GM19239 (cell line): ENCODE results near the gene FBXO33.

Source experiments
- DNase-seq: peaks from one replicate; pipeline ENCODE4 v3.0.0; 2011; ENCODE audit warnings: low spot score; ENCODE audit not compliant: insufficient read length
- FAIRE-seq: peaks from 2 replicates; lab custom pipeline; 2011; peaks lifted over from hg19 to GRCh38; lab: Jason Lieb, UNC

The FBXO33 gene, protein sequence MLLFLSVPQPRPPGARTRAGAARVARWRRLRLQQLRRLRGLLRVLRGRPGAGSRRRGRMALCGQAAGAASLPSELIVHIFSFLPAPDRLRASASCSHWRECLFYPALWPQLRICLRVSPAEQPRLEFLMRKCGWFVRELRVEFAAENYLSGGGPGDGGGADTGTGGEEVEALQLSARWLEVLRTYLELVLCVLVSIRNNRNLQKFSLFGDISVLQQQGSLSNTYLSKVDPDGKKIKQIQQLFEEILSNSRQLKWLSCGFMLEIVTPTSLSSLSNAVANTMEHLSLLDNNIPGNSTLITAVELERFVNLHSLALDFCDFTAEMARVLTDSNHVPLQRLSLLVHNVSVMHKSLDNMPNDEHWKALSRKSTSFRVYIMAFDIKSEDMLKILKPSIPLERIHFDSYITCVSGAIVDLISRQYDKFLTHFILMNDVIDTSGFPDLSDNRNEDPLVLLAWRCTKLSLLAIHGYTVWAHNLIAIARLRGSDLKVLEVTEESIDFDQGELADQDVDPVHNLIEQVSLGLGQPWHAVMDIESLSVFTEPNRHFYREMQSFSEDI

DNA sequence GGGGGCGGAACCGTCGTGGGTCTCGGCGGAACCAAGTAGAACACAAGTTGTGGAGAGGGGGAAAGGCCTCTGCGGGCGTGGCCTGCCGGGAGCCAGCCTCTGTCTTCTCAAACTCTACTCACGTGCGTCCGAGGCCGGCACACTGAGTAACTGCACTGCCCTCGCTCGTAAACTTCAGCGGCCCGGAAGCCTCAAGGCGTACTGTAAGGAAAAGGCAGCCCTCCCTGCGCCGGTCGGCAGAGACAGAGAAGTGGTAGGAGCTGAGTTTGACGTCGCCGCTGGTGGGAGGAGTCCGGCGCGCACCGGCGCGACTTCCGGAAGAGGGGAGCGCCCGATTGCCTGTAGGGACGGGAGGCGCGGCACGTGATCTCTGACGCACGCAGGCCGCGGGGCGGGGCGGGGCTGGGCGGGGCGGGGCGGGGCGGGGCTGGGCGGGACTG is at the start of gene FBXO33:
TSS of gene FBXO33 (minus strand) at position 255 of the 440 bp plus-strand sequence. CDS start 271 bp downstream, outside the sequence.
- DNase-seq (peak; percentile 92), FAIRE-seq (no peak)

DNA sequence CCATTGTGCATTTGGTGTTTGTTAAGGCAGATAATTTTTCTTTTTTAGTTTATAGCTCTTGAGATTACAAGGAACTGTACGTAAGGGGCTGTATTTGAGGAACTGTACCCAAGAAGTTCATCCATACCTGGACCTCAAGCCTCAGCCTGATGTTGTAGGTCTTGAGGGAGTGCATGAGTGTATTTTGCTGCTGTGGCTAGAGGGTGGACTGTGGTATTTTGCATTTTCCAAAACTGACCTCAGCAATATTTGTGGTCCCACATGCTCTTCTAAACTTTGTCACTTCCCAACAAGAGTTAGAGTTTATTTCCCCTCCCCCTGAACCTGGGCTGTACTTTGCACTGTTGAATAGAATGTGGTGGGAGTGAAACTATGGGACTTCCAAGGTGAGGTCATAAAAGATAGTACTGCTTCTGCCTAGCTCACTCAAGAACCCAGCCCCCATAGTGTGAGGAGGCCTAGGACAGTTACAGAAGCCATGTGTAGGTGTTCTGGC is 42.2 kb upstream of the FBXO33 start:
- FAIRE-seq (no peak), DNase-seq (no peak)

DNA sequence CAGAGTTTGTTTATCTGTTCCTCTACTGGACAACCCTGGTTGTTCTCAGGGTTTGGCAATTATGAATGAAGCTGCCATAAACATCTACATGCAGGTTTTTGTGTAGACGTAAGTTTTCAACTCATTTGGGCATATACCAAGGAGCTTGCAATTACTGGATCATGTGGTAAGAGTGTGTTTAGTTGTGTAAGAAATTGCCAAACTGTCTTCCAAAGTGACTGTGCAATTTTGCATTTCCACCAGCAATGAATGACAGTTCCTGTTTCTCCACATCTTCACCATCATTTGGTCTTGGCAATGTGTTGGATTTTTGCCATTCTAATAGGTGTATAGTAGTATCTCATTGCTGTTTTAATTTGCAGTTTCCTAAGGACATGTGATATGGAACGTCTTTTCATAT is 39.8 kb upstream of the FBXO33 start:
- no peak for FAIRE-seq

DNA sequence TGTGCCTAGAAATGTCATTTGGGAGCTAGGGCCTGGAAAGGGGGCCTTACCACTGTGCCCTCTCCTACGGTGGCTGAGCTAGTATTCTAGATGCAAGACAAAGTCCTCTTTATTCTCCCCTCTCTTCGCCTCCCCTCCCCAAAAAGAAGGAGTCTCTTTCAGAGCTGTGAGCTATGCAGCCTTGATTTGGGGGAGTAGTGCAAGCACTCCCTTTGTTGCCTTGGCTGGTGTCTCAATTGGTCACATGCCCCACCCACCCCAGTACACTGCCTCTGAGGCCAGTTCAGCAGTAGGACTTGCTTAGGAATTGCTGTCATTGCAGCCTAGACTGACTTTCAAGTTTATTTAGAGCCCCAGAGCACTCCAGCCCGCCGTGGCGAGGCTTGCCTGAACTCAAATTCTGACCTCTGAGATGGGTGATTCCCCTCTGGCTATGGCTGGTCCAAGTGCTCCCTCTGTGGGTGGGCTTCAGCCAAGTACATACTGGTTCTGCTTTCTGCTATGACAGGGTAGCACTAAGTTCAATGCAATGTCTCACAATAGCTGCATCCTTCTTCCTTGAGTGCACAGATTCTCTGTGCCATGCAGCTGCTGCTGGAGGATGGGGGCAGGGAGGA is 37.0 kb upstream of the FBXO33 start:
- DNase-seq (no peak), FAIRE-seq (peak; percentile 94)

More for the DNA sequence above, 39.8 kb upstream of the FBXO33 start:
- no peak for DNase-seq

DNA sequence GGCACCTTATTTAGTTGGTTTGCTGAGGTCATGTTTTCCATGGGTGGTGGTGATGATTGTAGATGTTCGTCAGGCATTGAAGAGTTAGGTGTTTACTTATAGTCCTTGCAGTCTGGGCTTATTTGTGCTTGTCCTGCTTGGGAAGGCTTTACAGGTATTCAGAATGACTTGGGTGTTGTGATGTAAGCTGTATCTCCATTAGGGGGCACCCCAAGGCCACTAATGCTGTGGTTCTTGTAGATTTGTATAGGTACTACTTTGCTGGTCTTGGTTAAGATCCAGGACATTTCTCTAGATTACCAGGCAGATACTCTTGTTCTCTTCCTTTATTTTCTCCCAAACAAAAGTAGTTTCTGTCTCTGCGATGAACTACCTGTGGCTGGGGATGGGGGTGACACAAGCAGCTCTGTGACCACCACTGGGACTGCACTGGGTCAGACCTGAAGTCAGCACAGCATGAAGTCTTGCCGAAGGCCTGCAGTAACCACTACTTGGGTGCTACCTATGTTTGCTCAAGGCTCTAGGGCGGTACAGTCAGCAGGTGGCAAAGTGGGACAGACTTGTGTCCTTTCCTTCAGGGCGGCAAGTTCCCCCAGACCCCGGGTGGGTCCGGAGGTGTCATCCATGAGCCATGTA is 35.8 kb upstream of the FBXO33 start:
- no peak for DNase-seq
- FAIRE-seq, result peak; percentile 79

DNA sequence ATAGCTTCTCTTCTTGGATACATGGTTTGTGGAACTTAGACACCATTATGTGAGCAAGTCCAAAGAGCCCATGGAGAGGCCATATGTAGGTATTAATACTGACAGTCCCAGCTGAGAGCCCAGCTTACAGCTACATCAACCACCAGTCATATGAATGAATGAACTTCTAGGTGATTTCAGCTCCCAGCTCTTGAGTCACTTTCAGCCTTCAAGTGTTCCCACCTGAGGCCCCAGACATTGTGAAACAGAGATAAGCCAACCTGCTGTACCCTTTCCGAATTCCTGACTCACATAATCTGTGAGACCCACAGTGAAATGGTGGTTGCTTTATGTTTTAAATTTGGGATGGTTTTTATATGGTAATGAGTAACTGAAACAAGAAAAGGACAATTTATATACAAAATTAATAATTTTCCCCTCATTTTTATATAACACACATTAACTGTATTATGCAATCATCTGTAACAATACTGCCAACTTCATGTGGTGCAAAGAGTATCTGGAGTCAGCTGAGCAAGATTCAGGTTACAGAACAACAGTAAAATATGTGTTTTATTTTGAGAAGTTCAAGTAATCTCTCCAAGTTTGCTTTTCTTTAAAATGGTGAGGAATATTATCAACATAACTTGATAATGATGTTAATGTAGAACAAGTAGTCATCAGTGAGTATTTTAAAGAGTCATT is 27.7 kb upstream of the FBXO33 start:
- DNase-seq, result no peak

DNA sequence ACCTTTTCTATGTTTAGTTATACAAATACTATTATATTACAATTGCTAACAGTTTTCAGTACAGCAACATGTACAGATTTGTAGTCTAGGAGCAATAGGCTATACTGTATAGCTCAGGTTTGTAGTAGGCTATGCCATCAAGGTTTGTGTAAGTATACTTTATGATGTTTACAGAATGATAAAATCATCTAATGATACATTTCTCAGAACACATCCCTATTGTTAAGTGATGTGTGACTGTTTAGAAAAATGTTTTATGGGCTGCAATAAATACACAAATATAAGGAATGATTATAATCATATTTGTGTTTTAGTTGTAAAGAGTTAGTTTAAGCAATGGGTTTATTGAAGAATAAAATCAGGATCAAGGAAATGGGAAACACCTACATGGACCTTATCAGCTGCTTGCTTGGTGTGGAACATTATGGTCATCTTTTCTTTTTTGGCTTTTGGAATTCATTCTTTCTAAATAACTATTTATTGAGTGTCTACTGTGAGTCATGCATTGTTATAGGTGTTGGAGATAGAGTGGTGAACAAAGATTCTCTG is 24.5 kb upstream of the FBXO33 start:
- FAIRE-seq, result no peak

More for the DNA sequence above, 27.7 kb upstream of the FBXO33 start:
- FAIRE-seq, result peak; percentile 74

DNA sequence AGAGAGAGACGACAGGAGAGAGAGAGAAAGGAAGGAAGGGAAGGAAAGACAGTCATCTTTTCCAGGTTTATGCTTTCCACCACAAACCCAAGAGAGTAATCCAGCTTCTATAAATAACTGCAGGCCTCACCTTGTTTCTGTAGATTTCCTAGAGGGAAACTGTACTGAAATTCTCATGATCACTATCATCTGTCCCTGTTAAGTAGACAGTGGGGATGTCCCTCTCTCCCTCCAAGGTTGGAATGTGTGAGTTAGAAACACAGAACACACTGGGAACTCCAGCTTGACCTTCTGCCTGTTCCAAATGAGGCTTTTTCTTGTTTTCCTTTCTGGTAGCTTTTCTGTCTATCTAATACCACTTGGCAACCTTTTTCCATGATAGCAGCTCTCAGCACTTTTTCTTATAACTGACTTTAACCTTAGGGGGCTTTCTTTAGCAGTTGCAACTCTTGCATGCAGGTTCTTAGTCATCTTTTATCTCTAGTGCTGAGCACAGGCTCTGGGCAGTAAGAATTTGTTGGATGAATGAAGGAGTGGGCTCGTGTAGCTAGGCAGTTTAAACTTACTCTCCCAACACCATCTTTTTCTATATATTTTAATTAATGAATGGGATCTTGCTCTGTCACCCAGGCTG is 22.8 kb upstream of the FBXO33 start:
- DNase-seq (no peak), FAIRE-seq (no peak)

More for the DNA sequence above, 24.5 kb upstream of the FBXO33 start:
- DNase-seq, result no peak

DNA sequence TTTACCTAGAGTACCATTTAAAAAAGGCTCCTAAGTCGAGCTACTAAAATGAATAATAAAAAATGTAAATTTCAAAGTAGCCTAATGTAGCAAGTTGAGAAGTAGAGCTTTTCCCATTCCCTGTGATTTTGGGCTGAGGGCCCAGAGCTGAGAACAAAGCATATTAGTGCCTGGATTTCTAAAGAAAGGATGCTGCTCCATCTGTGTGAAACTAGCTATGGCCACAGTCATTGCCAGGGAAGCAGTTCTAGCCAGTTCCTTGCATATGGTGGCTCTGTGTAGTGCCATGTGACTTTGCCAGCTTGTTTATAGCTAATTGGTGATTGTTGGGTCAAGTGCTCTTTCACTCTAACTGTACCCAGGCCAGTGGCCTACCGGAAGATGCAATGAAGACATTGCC is 20.4 kb upstream of the FBXO33 start:
- DNase-seq, result no peak
- FAIRE-seq, result no peak

DNA sequence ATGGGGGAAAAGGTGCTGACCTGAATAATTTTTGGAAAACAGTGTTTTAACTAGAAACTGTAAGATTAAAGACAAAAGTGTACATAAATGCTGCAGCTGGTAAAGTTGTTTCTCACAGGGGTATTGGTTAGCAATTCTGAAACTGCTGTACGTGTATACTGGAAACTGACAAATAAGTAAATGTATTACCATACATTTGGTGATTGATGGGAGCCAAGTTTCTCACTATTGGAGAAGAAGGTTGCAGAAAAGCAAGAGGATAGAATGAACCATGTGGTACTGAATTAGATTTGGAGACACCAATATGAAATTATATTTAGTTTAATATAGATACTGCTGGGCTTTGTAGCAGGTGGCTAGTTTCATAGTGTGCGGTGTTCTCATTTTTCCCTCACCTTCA is 19.6 kb upstream of the FBXO33 start:
- FAIRE-seq (peak; percentile 89), DNase-seq (no peak)

DNA sequence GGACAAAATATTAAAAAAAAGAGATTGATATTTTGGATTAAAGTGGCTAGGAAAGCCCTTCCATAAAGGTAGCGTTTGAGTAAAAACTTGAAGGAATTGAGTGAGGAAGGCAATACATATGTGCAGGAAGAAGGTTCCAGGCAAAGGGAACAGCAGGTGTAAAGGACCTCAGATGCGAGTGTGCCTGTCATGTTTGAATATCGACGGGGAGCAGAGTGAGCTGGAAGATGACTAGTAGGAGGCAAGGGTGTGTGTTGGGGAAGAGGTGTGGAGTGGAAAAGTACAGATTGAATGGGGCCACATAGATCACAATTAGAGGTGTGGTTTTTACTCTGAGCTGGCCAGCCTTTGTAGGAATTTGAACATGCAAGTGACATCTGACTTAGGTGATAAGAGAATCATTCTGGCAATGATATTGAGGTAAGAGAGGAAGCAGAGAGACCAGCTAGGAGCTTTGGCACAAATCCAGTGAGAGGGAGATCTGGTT is 15.0 kb upstream of the FBXO33 start:
- DNase-seq, result no peak

DNA sequence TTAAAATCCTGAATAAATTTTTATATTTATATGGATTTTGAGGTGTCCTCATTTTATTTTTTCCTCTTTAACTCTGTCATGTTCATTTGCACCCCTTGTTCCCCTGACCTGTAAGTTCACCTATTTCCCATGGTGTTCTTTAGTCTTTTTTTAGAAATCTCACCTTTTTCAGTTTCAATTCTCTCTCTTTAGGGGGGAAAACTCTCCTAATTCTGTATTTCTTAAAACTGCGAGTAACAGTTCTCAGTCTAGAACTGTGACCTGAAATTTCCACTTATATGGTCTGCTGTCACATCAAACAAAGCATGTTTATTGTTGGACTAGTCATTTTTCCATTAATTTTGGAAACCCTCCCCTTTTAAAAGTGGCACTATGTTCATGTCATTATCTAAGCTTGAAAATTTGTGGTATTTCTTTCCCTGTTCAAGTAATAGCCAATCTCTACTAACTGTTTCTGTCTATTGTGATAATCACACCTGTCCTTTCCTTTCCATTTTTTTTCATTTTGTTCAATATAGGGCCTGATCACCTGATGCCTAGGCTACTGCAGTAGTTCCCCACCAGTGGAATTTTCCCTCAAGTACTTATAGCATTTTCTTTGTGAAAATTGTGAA is 14.0 kb upstream of the FBXO33 start:
- DNase-seq (no peak), FAIRE-seq (peak; percentile 88)

More for the DNA sequence above, 15.0 kb upstream of the FBXO33 start:
- no peak for FAIRE-seq

DNA sequence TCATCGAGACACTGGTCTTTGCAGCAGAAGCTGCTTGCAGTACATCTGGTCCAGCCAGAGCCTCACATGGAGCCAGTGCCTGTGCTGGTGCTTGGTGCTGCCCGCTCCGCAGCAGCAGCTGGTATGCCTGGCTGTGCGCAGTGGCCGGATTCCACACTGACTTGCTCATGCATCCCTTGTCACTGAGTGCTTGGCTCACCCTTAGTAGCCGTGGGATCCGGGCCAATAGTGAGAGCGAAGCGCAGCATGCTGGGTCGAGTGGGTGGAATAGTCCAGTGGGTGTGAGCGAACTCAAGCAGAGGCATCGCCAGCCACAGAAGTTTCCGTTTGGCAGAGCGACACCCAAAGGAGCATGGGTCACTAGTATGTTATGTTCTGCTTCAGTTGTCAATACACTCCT is 10.1 kb upstream of the FBXO33 start:
- no peak for FAIRE-seq
- DNase-seq, result no peak

DNA sequence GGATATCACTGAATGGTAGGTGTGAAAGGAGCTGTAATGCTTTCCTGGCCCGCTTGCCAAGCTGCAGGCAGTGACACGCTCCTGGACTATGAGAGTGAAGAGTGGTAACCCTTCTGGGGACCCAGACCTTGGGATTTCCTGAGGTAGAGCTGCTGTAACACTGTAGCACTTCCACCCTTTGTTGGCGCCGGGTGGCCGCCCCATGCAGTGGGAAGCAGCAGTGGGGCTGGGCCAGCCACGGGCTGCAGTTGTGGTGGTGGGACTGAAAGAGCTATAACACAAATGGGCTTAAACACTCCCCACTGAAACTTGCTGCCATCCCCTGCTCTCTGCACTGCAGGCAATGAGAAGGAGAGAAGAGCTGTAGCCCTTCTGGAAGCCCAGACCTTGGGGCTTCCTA is 9.6 kb upstream of the FBXO33 start:
- FAIRE-seq (no peak), DNase-seq (no peak)

DNA sequence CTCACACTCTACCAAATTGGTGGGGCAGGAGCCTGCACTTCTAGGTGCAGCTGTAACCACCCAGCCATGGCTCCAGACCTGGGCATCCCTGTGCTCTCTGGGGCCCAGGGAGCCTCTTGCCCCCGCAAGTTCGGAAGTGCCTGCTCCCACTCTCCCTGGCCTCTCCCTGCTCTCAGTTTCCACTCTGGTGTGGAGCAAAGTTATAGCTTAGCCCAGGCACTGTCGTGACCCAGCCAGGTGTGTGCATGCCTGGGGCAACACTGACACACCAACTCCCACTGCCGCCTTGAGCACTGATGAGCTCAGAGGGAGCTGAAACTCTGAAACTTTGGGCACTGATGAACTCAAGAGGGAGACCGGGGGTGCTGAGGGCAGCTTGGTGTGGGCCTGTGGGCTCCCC is 8.7 kb upstream of the FBXO33 start:
- FAIRE-seq (no peak), DNase-seq (no peak)

DNA sequence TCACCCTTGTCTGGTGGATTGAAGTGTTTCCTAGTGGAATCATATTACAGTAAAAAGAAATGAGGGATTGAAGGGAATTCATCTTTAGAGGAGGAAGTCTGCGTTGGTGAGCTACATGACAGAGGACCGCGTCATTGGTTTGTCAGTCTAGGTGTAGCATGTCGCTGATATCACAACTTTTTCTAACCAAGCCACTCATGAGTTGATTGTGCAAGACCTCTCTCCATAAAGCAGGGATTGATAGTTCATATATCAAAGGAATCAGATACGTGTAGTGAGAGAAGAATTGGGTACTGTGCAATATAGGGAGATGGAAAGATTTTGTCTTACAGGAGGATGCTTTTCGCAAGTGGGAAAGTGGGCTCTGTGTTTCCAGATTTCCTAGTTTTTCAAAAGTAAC is 3.0 kb upstream of the FBXO33 start:
- DNase-seq, result no peak
- FAIRE-seq, result no peak

DNA sequence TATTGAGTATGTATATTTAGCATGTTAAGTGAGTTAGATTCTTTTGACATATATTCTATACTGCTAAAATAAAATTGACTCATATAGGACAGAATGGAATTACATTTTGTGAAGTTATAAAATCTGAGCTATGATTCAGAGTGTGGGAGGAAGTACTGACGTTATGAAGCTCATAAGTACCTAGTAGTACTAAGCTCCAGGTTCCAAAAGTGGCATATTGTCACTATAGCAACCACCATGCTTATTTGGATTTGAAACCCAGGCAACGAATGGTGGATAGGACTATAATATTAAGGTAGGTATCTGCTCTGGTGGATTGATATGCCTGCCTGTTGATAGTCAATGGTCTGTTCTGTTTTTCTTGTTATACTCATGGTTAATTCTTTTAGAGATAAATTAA is 2.2 kb upstream of the FBXO33 start:
- FAIRE-seq, result no peak
- no peak for DNase-seq

DNA sequence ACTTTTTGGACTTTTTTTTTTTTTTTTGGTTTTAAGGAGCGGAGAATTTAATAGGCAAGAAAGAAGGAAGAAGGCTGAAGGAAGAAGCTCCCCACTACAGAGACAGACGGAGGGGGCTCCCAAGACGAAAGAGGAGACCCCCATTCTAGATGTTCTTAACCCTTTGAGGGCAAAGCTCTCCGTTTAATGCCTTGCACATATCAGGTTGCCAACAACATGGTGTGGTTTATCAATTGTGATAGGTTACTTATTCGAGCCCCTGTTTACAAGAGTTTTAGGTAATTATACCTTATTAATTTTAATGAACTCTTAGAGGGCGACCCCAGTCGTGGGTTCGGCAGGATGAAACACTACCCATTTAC is 1.2 kb upstream of the FBXO33 start:
- no peak for FAIRE-seq
- no peak for DNase-seq
